HepG2 (cell line): ENCODE data around the gene ABHD4.

Source experiments
- BRF2 ChIP-seq: sonication (generic); formaldehyde crosslinking; IDR thresholded peaks from 2 replicates; pipeline ENCODE4 v1.8.1; 2022; ENCODE audit warnings: mild to moderate bottlenecking, missing genetic modification reagents
- EZH2 ChIP-seq: conservative IDR thresholded peaks from 2 replicates; pipeline ENCODE4 v1.6.1; 2012; ENCODE audit warnings: mild to moderate bottlenecking, low read depth, low read length, moderate library complexity
- FIP1L1 ChIP-seq: fragments of 200-400 bp; formaldehyde crosslinking; IDR thresholded peaks from 2 replicates; pipeline ENCODE4 v1.6.1; 2018; ENCODE audit warnings: low read depth, mild to moderate bottlenecking, low read length, moderate library complexity, borderline replicate concordance; ENCODE audit not compliant: insufficient read depth
- FOXJ3 ChIP-seq: sonication (generic); formaldehyde crosslinking; IDR thresholded peaks from 2 replicates; pipeline ENCODE4 v1.4.0; 2020; ENCODE audit warnings: missing genetic modification reagents, mild to moderate bottlenecking, borderline replicate concordance
- ISL2 ChIP-seq: sonication (generic); formaldehyde crosslinking; IDR thresholded peaks from 2 replicates; pipeline ENCODE4 v1.5.0; 2020; ENCODE audit warnings: missing genetic modification reagents
- MAFK ChIP-seq, 2 experiments: IDR thresholded peaks in 1 of 2; conservative IDR thresholded peaks in 1 of 2; 2 replicates each; pipeline ENCODE4 v1.6.1; 2011; ENCODE audit warnings: improper control_type of control experiment in 2 of 2, low read length in 2 of 2
- SMAD3 ChIP-seq: sonication (generic); formaldehyde crosslinking; IDR thresholded peaks from 2 replicates; pipeline ENCODE4 v1.4.0; 2020; ENCODE audit warnings: missing genetic modification reagents
- SNRNP70 ChIP-seq: fragments of 200-400 bp; formaldehyde crosslinking; IDR thresholded peaks from 2 replicates; pipeline ENCODE4 v1.6.1; 2017; ENCODE audit warnings: mild to moderate bottlenecking, low read depth, low read length, moderate library complexity
- ZBTB14 ChIP-seq: sonication (generic); formaldehyde crosslinking; IDR thresholded peaks from 2 replicates; pipeline ENCODE4 v1.4.0; 2020; ENCODE audit warnings: missing genetic modification reagents
- ZBTB21 ChIP-seq: sonication (generic); formaldehyde crosslinking; IDR thresholded peaks from 2 replicates; pipeline ENCODE4 v1.4.0; 2020; ENCODE audit warnings: missing genetic modification reagents
- ZNF567 ChIP-seq: sonication (generic); formaldehyde crosslinking; IDR thresholded peaks from 2 replicates; pipeline ENCODE4 v1.8.1; 2023; ENCODE audit warnings: mild to moderate bottlenecking, missing genetic modification reagents, borderline replicate concordance
- TF ChIP-seq, protein P1 (sequence below): sonication (generic); formaldehyde crosslinking; IDR thresholded peaks from 2 replicates; pipeline ENCODE4 v1.5.0; 2020; ENCODE audit warnings: mild to moderate bottlenecking, missing genetic modification reagents, moderate library complexity
- TF ChIP-seq, protein P2 (sequence below): sonication (generic); formaldehyde crosslinking; IDR thresholded peaks from 2 replicates; pipeline ENCODE4 v1.4.0; 2020; ENCODE audit warnings: mild to moderate bottlenecking, low read depth, missing genetic modification reagents

DNA sequence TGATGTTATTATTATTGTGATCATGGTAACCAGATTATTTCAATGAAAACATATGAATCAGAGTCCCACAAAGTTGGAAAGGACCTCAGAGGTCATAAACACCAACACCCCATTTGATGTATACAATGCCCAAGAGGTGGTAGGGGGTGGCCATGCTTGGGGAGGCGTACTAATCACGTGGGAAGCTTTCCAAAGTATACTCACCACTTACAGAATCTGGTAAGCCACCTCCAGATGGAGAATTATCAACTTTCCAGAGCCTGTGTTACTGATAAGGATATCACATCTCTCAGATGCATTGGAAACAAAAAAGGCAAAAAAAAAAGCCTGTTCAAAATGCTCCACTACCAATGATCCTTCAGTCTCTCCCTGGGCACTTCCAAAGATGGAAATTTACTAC, 17.5 kb upstream of the ABHD4 start:
- TF ChIP-seq FIP1L1: no peak
- TF ChIP-seq, protein P1, sequence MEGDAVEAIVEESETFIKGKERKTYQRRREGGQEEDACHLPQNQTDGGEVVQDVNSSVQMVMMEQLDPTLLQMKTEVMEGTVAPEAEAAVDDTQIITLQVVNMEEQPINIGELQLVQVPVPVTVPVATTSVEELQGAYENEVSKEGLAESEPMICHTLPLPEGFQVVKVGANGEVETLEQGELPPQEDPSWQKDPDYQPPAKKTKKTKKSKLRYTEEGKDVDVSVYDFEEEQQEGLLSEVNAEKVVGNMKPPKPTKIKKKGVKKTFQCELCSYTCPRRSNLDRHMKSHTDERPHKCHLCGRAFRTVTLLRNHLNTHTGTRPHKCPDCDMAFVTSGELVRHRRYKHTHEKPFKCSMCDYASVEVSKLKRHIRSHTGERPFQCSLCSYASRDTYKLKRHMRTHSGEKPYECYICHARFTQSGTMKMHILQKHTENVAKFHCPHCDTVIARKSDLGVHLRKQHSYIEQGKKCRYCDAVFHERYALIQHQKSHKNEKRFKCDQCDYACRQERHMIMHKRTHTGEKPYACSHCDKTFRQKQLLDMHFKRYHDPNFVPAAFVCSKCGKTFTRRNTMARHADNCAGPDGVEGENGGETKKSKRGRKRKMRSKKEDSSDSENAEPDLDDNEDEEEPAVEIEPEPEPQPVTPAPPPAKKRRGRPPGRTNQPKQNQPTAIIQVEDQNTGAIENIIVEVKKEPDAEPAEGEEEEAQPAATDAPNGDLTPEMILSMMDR (CRISPR knock-in tag): no peak
- no peak for TF ChIP-seq ZNF567 (CRISPR knock-in tag)
- TF ChIP-seq, protein P2, sequence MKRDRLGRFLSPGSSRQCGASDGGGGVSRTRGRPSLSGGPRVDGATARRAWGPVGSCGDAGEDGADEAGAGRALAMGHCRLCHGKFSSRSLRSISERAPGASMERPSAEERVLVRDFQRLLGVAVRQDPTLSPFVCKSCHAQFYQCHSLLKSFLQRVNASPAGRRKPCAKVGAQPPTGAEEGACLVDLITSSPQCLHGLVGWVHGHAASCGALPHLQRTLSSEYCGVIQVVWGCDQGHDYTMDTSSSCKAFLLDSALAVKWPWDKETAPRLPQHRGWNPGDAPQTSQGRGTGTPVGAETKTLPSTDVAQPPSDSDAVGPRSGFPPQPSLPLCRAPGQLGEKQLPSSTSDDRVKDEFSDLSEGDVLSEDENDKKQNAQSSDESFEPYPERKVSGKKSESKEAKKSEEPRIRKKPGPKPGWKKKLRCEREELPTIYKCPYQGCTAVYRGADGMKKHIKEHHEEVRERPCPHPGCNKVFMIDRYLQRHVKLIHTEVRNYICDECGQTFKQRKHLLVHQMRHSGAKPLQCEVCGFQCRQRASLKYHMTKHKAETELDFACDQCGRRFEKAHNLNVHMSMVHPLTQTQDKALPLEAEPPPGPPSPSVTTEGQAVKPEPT (CRISPR knock-in tag): no peak
- TF ChIP-seq MAFK (conservative IDR thresholded peaks at IDR 0.05 in 1 of 2, IDR thresholded peaks at IDR 0.05 in 1 of 2; ENCODE audit: low read length in 2 of 2): no peak
- no peak for TF ChIP-seq EZH2
- no peak for TF ChIP-seq FOXJ3
- TF ChIP-seq ZBTB14 (CRISPR knock-in tag): no peak
- no peak for TF ChIP-seq ZBTB21
- TF ChIP-seq BRF2 (CRISPR knock-in tag): no peak
- TF ChIP-seq SNRNP70: no peak
- no peak for TF ChIP-seq ISL2 (CRISPR knock-in tag)
- no peak for TF ChIP-seq SMAD3 (CRISPR knock-in tag)
